IMR-90 (cell line): ENCODE data around the gene KCNJ6. TPM values are rescaled to one million over a fixed set of nuclear protein-coding genes. Genes with fewer than 3 reads are reported as not detected.

Experiments used
- ATAC-seq: fragments of 200-7000 bp; cut with Tn5 transposase; 2 replicates; pipeline ENCODE4 v1.9.1; 2020; ENCODE audit warnings: low read depth, mild to moderate bottlenecking, moderate library complexity
- BruUV-seq: library from RNA; stranded (reverse); fragments of 400-500 nt; replicated peaks from 2 replicates; lab custom pipeline; 2021; lab: Mats Ljungman, UMichigan
- CTCF ChIA-PET: fragments of 300-600 bp; formaldehyde crosslinking; extraction: SDS; loops from one replicate; lab custom pipeline; 2021; ENCODE audit warnings: antibody characterized with exemption; lab: Yijun Ruan, JAX
- POLR2A ChIA-PET: fragments of 300-600 bp; sonication (Branson Sonifier 250); formaldehyde crosslinking; loops from one replicate; lab custom pipeline; 2022; ENCODE audit warnings: antibody characterized with exemption; ENCODE audit not compliant: unreplicated experiment; lab: Charles Lee
- DNase-seq: peaks from one replicate; pipeline ENCODE4 v3.0.0; 2013
- H2AFZ ChIP-seq: replicated peaks from 2 replicates; pipeline ENCODE3; 2013; ENCODE audit warnings: low read length, mild to moderate bottlenecking; ENCODE audit not compliant: poor library complexity
- H2AK5ac ChIP-seq: 2 replicates; pipeline ENCODE4 v1.6.1; 2013; ENCODE audit warnings: low read depth, low read length, inconsistent platforms
- H2AK9ac ChIP-seq: replicated peaks from 2 replicates; pipeline ENCODE3; 2013; ENCODE audit warnings: mild to moderate bottlenecking, low read depth, low read length, moderate library complexity; ENCODE audit not compliant: poor library complexity
- H2BK120ac ChIP-seq: 2 replicates; pipeline ENCODE4 v1.6.1; 2013; ENCODE audit warnings: low read depth, low read length, inconsistent platforms
- H2BK15ac ChIP-seq: 3 replicates; pipeline ENCODE4 v1.6.1; 2013; ENCODE audit warnings: low read depth, low read length, inconsistent platforms
- H2BK20ac ChIP-seq: 2 replicates; pipeline ENCODE4 v1.6.1; 2013; ENCODE audit warnings: low read depth, mild to moderate bottlenecking, inconsistent platforms, low read length, moderate library complexity
- H2BK5ac ChIP-seq: 2 replicates; pipeline ENCODE4 v1.6.1; 2013; ENCODE audit warnings: mild to moderate bottlenecking, low read depth, low read length, inconsistent platforms; ENCODE audit not compliant: poor library complexity, severe bottlenecking
- H3K14ac ChIP-seq: replicated peaks from 2 replicates; pipeline ENCODE4 v1.6.1; 2013; ENCODE audit warnings: low read depth, low read length, inconsistent platforms
- H3K18ac ChIP-seq: 2 replicates; pipeline ENCODE4 v1.6.1; 2013; ENCODE audit warnings: low read depth, low read length, control low read depth
- H3K23ac ChIP-seq: 2 replicates; pipeline ENCODE4 v1.6.1; 2013; ENCODE audit warnings: low read depth, low read length, inconsistent platforms
- H3K27ac ChIP-seq: 2 replicates; pipeline ENCODE4 v1.5.1; 2013; ENCODE audit warnings: mild to moderate bottlenecking, control low read depth, low read length; ENCODE audit not compliant: insufficient read depth
- H3K27me3 ChIP-seq: 2 replicates; pipeline ENCODE4 v1.6.1; 2013; ENCODE audit warnings: low read length; ENCODE audit not compliant: control insufficient read depth, insufficient read depth
- H3K36me3 ChIP-seq: 2 replicates; pipeline ENCODE4 v1.6.1; 2013; ENCODE audit warnings: low read length, mixed read lengths; ENCODE audit not compliant: control insufficient read depth, insufficient read depth
- H3K4ac ChIP-seq: 2 replicates; pipeline ENCODE4 v1.6.1; 2013; ENCODE audit warnings: low read depth, low read length, inconsistent platforms
- H3K4me1 ChIP-seq: 2 replicates; pipeline ENCODE4 v1.6.1; 2013; ENCODE audit warnings: low read length, mixed read lengths; ENCODE audit not compliant: control insufficient read depth, insufficient read depth
- H3K4me2 ChIP-seq: 2 replicates; pipeline ENCODE4 v1.6.1; 2013; ENCODE audit warnings: low read depth, mild to moderate bottlenecking, control low read depth, low read length, moderate library complexity
- H3K4me3 ChIP-seq: 2 replicates; pipeline ENCODE4 v1.5.1; 2013; ENCODE audit warnings: low read depth, mild to moderate bottlenecking, control low read depth, low read length, moderate library complexity; ENCODE audit not compliant: insufficient read depth
- H3K56ac ChIP-seq: 2 replicates; pipeline ENCODE4 v1.6.1; 2013; ENCODE audit warnings: low read length, inconsistent platforms; ENCODE audit not compliant: insufficient read depth; ENCODE audit errors: extremely low read depth
- H3K79me1 ChIP-seq, 2 experiments: 2 replicates each; pipeline ENCODE4 v1.6.1; 2013; ENCODE audit warnings: low read length in 2 of 2, inconsistent platforms in 1 of 2, low read depth in 1 of 2
- H3K9ac ChIP-seq: 2 replicates; pipeline ENCODE4 v1.6.1; 2013; ENCODE audit warnings: low read depth, low read length, control low read depth
- H3K9me1 ChIP-seq: 2 replicates; pipeline ENCODE4 v1.6.1; 2013; ENCODE audit warnings: low read length, inconsistent platforms; ENCODE audit not compliant: insufficient read depth
- H3K9me3 ChIP-seq: 2 replicates; pipeline ENCODE4 v1.6.1; 2013; ENCODE audit warnings: low read length; ENCODE audit not compliant: control insufficient read depth, insufficient read depth
- H4K20me1 ChIP-seq: 2 replicates; pipeline ENCODE4 v1.6.1; 2013; ENCODE audit warnings: low read length, inconsistent platforms; ENCODE audit not compliant: insufficient read depth
- H4K5ac ChIP-seq: 2 replicates; pipeline ENCODE4 v1.6.1; 2013; ENCODE audit warnings: mild to moderate bottlenecking, low read depth, low read length, control low read depth
- H4K8ac ChIP-seq, 2 experiments: 2 replicates each; pipeline ENCODE4 v1.6.1; 2013; ENCODE audit warnings: low read depth in 2 of 2, low read length in 2 of 2, control low read depth in 1 of 2, inconsistent platforms in 1 of 2
- H4K91ac ChIP-seq: 2 replicates; pipeline ENCODE4 v1.6.1; 2013; ENCODE audit warnings: low read depth, low read length, inconsistent platforms; ENCODE audit not compliant: insufficient read depth
- BHLHE40 ChIP-seq: fragments of 150-350 bp; IDR thresholded peaks from 2 replicates; pipeline ENCODE4 v1.6.1; 2016; ENCODE audit warnings: mild to moderate bottlenecking, low read depth, low read length
- CHD1 ChIP-seq: IDR thresholded peaks from 2 replicates; pipeline ENCODE4 v1.6.1; 2012; ENCODE audit warnings: low read depth, low read length, improper control_type of control experiment
- ELK1 ChIP-seq: fragments of 150-350 bp; IDR thresholded peaks from 2 replicates; pipeline ENCODE4 v1.6.1; 2016; ENCODE audit warnings: low read depth, mild to moderate bottlenecking, low read length, moderate library complexity, borderline replicate concordance
- FOS ChIP-seq: fragments of 150-350 bp; IDR thresholded peaks from 2 replicates; pipeline ENCODE4 v1.6.1; 2016; ENCODE audit warnings: low read depth, low read length
- MAFK ChIP-seq: IDR thresholded peaks from 2 replicates; pipeline ENCODE4 v1.6.1; 2012; ENCODE audit warnings: low read depth, low read length, improper control_type of control experiment
- MAZ ChIP-seq: IDR thresholded peaks from 2 replicates; pipeline ENCODE4 v1.6.1; 2012; ENCODE audit warnings: low read depth, mild to moderate bottlenecking, low read length, improper control_type of control experiment, moderate library complexity, borderline replicate concordance
- NFE2L2 ChIP-seq: fragments of 150-350 bp; IDR thresholded peaks from 2 replicates; pipeline ENCODE4 v1.6.1; 2016; ENCODE audit warnings: low read depth, mild to moderate bottlenecking, low read length
- POLR2A ChIP-seq: IDR thresholded peaks from 2 replicates; pipeline ENCODE4 v1.6.1; 2012; ENCODE audit warnings: mild to moderate bottlenecking, low read depth, low read length
- RCOR1 ChIP-seq: IDR thresholded peaks from 2 replicates; pipeline ENCODE4 v1.6.1; 2012; ENCODE audit warnings: mild to moderate bottlenecking, low read length, improper control_type of control experiment; ENCODE audit not compliant: insufficient replicate concordance
- USF2 ChIP-seq: fragments of 150-350 bp; IDR thresholded peaks from 2 replicates; pipeline ENCODE4 v1.6.1; 2017; ENCODE audit warnings: mild to moderate bottlenecking, antibody characterized with exemption, low read length, low read depth
- WGBS, 2 experiments: methylation state at CpG; one replicate each; pipeline versions ENCODE4 v1.1.5 to v1.1.7; 2013; ENCODE audit warnings: missing lambda C conversion rate in 2 of 2; ENCODE audit not compliant: insufficient read length in 1 of 2; ENCODE audit errors: extremely low coverage in 2 of 2; 5-methylcytosine and 5-hydroxymethylcytosine counted together
- dilution Hi-C: fragments of 300-500 bp; cut with HindIII; formaldehyde crosslinking; loops from one replicate; pipeline ENCODE4 v1.14.3; 2018; ENCODE audit warnings: low sequenced_read_pairs; ENCODE audit not compliant: unreplicated experiment
- in situ Hi-C: fragments of 300-500 bp; cut with MboI; formaldehyde crosslinking; loops from 3 replicates; pipeline ENCODE4 v1.14.3; 2019; ENCODE audit warnings: low sequenced_read_pairs, inconsistent platforms, mixed read lengths
- intact Hi-C: fragments of 100-400 bp; cut with micrococcal nuclease; formaldehyde crosslinking; loops from 2 replicates; pipeline ENCODE4 v1.10.0; 2022
- polyA plus RNA-seq, 3 experiments: library from polyadenylated mRNA; depleted of rRNA; stranded (reverse); fragments of >200 nt; gene quantifications; 2 replicates each; pipeline ENCODE4 v1.2.3, GENCODE V29; 2012; ENCODE audit warnings: low replicate concordance in 1 of 3
- total RNA-seq: library from RNA; depleted of rRNA; stranded (reverse); fragments of >200 nt; gene quantifications from 2 replicates; pipeline ENCODE4 v1.2.3, GENCODE V29; 2012
- TF ChIP-seq, protein P1 (sequence below): conservative IDR thresholded peaks from 2 replicates; pipeline ENCODE4 v1.5.1; 2012; ENCODE audit warnings: mild to moderate bottlenecking, low read depth, low read length, improper control_type of control experiment

The KCNJ6 gene
- total and polyA plus RNA-seq, 2 of the 4 experiments (the other 2 are of a cell fraction) = under 0.01 to 0.02 TPM

DNA sequence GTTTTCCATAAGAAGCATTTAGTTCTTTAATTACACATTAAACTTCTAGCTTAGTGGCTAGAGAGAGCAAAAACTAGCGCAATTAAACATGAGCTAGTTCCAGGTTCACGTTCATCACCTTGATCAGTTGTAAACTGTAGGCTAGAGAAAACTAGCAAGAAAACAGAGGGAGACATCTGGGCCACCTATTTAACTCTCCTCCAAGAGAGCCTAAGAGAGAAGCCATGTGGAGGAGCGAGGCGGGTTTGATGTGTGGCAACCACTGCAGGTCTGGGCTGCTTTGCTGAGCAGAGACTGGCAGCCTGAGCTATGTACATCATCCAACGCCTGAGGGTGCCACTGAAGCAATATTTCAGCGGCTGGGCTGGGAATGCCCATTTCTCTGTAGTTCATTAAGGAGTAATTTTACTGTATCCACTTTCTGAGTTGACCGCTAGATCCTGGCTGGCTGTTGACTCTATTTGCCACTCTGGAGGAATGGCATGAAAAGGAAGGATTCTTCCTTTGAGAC lies 296.7 kb downstream of the KCNJ6 start:
- Histone ChIP-seq H3K4me2 (no peak overlapping the region), H3K4ac (no peak overlapping the region), H3K23ac (no peak overlapping the region), H3K14ac (no peak overlapping the region), H3K27ac (no peak overlapping the region), H3K18ac (no peak overlapping the region), H2AK5ac (no peak overlapping the region), H3K9me3 (no peaks in the 10 kb centered on the region), H3K4me3 (no peak overlapping the region), H3K27me3 (peaks cover 14% of the 10 kb centered on the region), H3K79me1 (no peaks in the 10 kb centered on the region), H2AK9ac (no peak overlapping the region), H2BK5ac (no peak overlapping the region), H3K4me1 (no peaks in the 10 kb centered on the region), H2BK120ac (no peak overlapping the region), H3K9me1 (no peaks in the 10 kb centered on the region), H4K20me1 (no peaks in the 10 kb centered on the region), H3K9ac (no peak overlapping the region), H4K5ac (no peak overlapping the region), H4K8ac (no peak overlapping the region), H4K91ac (no peak overlapping the region), H2BK15ac (no peak overlapping the region), H2BK20ac (no peak overlapping the region), H3K36me3 (no peaks in the 10 kb centered on the region), H3K56ac (no peak overlapping the region), H2AFZ (no peak overlapping the region)
- intact Hi-C loops = no loop called here
- WGBS, 2 experiments = 64% methylated on average over 2 of the region's 7 CpGs; no CpG with 5 or more reads in 1 of the 2 experiments
- in situ Hi-C loops = no loop called here
- ChIA-PET CTCF (no interaction called here), POLR2A (no interaction called here)
- ATAC-seq = no peak
- dilution Hi-C loops = no loop called here
- DNase-seq = no peak
- BruUV-seq = no TSS peak
- TF ChIP-seq RCOR1 (no peak), FOS (no peak), CHD1 (no peak), NFE2L2 (no peak), MAZ (no peak), POLR2A (no peak), BHLHE40 (no peak), MAFK (no peak), ELK1 (no peak), USF2 (no peak)
- TF ChIP-seq, protein P1, sequence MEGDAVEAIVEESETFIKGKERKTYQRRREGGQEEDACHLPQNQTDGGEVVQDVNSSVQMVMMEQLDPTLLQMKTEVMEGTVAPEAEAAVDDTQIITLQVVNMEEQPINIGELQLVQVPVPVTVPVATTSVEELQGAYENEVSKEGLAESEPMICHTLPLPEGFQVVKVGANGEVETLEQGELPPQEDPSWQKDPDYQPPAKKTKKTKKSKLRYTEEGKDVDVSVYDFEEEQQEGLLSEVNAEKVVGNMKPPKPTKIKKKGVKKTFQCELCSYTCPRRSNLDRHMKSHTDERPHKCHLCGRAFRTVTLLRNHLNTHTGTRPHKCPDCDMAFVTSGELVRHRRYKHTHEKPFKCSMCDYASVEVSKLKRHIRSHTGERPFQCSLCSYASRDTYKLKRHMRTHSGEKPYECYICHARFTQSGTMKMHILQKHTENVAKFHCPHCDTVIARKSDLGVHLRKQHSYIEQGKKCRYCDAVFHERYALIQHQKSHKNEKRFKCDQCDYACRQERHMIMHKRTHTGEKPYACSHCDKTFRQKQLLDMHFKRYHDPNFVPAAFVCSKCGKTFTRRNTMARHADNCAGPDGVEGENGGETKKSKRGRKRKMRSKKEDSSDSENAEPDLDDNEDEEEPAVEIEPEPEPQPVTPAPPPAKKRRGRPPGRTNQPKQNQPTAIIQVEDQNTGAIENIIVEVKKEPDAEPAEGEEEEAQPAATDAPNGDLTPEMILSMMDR = no peak
